Measurements from ENCODE around the gene PIGBOS1. TPM values are rescaled to one million over a fixed set of nuclear protein-coding genes. Genes with fewer than 3 reads are reported as not detected.

PIGBOS1 gene
- total and polyA plus RNA-seq, 2 experiments from 2014 or later, result 9.1 to 16.7 TPM

DNA sequence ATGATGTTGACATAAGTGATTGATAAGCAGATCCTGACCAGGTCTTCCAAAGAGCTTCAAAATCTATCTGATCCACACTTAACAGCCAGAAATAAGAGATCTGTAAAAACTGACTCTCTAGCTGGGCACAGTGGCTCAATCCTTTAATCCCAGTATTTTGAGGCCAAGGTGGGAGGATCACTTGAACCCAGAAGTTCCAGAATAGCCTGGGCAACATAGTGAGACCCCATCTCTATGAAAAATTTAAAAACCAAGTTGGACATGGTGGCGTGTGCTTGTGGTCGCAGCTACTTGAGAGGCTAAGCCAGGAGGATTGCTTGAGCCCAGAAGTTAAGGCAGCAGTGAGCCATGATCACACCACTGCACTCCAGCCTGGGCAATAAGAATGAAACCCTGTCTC, 43.7 kb upstream of the PIGBOS1 start:
- no peak overlapping the region for H3K27ac ChIP-seq (ENCODE audit: low read depth)
- H3K79me2 ChIP-seq (replicated peaks; ENCODE audit: insufficient read depth), result no peaks in the 10 kb centered on the region
- TF ChIP-seq EZH2 (IDR thresholded peaks at IDR 0.05; ENCODE audit: low read depth, unreplicated experiment) (no peak), EZH2phosphoT487 (IDR thresholded peaks at IDR 0.05; ENCODE audit: unreplicated experiment) (no peak), POLR2AphosphoS5 (IDR thresholded peaks at IDR 0.05; ENCODE audit: low read depth) (no peak)
- TF ChIP-seq, protein P1, sequence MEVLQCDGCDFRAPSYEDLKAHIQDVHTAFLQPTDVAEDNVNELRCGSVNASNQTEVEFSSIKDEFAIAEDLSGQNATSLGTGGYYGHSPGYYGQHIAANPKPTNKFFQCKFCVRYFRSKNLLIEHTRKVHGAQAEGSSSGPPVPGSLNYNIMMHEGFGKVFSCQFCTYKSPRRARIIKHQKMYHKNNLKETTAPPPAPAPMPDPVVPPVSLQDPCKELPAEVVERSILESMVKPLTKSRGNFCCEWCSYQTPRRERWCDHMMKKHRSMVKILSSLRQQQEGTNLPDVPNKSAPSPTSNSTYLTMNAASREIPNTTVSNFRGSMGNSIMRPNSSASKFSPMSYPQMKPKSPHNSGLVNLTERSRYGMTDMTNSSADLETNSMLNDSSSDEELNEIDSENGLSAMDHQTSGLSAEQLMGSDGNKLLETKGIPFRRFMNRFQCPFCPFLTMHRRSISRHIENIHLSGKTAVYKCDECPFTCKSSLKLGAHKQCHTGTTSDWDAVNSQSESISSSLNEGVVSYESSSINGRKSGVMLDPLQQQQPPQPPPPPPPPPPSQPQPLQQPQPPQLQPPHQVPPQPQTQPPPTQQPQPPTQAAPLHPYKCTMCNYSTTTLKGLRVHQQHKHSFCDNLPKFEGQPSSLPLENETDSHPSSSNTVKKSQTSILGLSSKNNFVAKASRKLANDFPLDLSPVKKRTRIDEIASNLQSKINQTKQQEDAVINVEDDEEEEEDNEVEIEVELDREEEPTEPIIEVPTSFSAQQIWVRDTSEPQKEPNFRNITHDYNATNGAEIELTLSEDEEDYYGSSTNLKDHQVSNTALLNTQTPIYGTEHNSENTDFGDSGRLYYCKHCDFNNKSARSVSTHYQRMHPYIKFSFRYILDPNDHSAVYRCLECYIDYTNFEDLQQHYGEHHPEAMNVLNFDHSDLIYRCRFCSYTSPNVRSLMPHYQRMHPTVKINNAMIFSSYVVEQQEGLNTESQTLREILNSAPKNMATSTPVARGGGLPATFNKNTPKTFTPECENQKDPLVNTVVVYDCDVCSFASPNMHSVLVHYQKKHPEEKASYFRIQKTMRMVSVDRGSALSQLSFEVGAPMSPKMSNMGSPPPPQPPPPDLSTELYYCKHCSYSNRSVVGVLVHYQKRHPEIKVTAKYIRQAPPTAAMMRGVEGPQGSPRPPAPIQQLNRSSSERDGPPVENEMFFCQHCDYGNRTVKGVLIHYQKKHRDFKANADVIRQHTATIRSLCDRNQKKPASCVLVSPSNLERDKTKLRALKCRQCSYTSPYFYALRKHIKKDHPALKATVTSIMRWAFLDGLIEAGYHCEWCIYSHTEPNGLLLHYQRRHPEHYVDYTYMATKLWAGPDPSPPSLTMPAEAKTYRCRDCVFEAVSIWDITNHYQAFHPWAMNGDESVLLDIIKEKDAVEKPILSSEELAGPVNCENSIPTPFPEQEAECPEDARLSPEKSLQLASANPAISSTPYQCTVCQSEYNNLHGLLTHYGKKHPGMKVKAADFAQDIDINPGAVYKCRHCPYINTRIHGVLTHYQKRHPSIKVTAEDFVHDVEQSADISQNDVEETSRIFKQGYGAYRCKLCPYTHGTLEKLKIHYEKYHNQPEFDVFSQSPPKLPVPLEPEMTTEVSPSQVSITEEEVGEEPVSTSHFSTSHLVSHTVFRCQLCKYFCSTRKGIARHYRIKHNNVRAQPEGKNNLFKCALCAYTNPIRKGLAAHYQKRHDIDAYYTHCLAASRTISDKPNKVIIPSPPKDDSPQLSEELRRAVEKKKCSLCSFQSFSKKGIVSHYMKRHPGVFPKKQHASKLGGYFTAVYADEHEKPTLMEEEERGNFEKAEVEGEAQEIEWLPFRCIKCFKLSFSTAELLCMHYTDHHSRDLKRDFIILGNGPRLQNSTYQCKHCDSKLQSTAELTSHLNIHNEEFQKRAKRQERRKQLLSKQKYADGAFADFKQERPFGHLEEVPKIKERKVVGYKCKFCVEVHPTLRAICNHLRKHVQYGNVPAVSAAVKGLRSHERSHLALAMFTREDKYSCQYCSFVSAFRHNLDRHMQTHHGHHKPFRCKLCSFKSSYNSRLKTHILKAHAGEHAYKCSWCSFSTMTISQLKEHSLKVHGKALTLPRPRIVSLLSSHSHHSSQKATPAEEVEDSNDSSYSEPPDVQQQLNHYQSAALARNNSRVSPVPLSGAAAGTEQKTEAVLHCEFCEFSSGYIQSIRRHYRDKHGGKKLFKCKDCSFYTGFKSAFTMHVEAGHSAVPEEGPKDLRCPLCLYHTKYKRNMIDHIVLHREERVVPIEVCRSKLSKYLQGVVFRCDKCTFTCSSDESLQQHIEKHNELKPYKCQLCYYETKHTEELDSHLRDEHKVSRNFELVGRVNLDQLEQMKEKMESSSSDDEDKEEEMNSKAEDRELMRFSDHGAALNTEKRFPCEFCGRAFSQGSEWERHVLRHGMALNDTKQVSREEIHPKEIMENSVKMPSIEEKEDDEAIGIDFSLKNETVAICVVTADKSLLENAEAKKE (CRISPR knock-in tag; IDR thresholded peaks at IDR 0.05), result no peak
- no peak overlapping the region for H2AFZ ChIP-seq
- DNase-seq (ENCODE audit: low spot score) (no peak), ATAC-seq (no peak)
- no peaks in the 10 kb centered on the region for H3K27me3 ChIP-seq (ENCODE audit: insufficient read depth)
- no peak overlapping the region for H3K4me3 Mint-ChIP-seq
- no peaks in the 10 kb centered on the region; the same call in 1 of the 2 replicates for H3K4me1 ChIP-seq (ENCODE audit: insufficient read depth)
- no peaks in the 10 kb centered on the region for H3K36me3 Mint-ChIP-seq (ENCODE audit: low read depth)
- no peaks in the 10 kb centered on the region for H3F3A ChIP-seq (replicated peaks; ENCODE audit: low read depth)
- H3K36me3 ChIP-seq (ENCODE audit: insufficient read depth), result no peaks in the 10 kb centered on the region
- no peaks in the 10 kb centered on the region for H3K27me3 Mint-ChIP-seq (ENCODE audit: insufficient read depth, low read depth, poor library complexity)
- no peak overlapping the region for H3K27ac Mint-ChIP-seq
- H4K20me1 ChIP-seq (replicated peaks; ENCODE audit: insufficient read depth), result no peaks in the 10 kb centered on the region
- H3K4me1 Mint-ChIP-seq, result peaks cover 7% of the 10 kb centered on the region; the same call in 2 of the 3 replicates
- H3K4me3 ChIP-seq, result no peak overlapping the region
- H3K9me2 ChIP-seq (ENCODE audit: insufficient read depth), result no peaks in the 10 kb centered on the region
- H3K9me3 Mint-ChIP-seq, result no peaks in the 10 kb centered on the region
- H3K4me2 ChIP-seq, result no peak overlapping the region

DNA sequence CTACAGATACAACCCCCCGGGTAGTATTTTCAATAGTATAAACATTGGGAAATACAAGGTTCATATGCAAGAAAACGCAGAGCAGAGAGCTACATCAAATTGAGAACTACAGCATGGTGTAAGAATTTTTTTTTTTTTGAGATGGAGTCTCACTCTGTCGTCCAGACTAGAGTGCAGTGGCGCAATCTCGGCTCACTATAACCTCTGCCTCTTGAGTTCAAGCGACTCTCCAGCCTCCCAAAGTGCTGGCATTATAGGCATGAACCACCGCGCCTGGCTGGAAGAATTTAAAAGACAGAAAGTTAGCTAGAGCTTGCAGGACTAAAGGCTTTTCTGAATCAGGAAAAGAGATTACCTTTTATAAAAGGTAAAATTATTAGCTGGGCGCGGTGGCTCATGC, 42.1 kb upstream of the PIGBOS1 start:
- Histone ChIP-seq H3K36me3 (ENCODE audit: insufficient read depth) (no peaks in the 10 kb centered on the region), H3K27me3 (ENCODE audit: insufficient read depth) (no peaks in the 10 kb centered on the region), H3K79me2 (replicated peaks; ENCODE audit: insufficient read depth) (no peaks in the 10 kb centered on the region), H2AFZ (no peak overlapping the region), H3K4me1 (ENCODE audit: insufficient read depth) (no peaks in the 10 kb centered on the region; the same call in 1 of the 2 replicates), H3F3A (replicated peaks; ENCODE audit: low read depth) (no peaks in the 10 kb centered on the region), H3K27ac (ENCODE audit: low read depth) (no peak overlapping the region; the same call in 1 of the 2 replicates), H3K4me2 (no peak overlapping the region), H3K9me2 (ENCODE audit: insufficient read depth) (no peaks in the 10 kb centered on the region), H3K4me3 (no peak overlapping the region), H4K20me1 (replicated peaks; ENCODE audit: insufficient read depth) (no peaks in the 10 kb centered on the region)
- ATAC-seq (no peak), DNase-seq (ENCODE audit: low spot score) (no peak)
- H3K27me3 Mint-ChIP-seq (ENCODE audit: insufficient read depth, low read depth, poor library complexity), result no peaks in the 10 kb centered on the region
- no peaks in the 10 kb centered on the region; the same call in 2 of the 3 replicates for H3K9me3 Mint-ChIP-seq
- H3K27ac Mint-ChIP-seq, result no peak overlapping the region
- no peaks in the 10 kb centered on the region for H3K36me3 Mint-ChIP-seq (ENCODE audit: low read depth)
- H3K4me3 Mint-ChIP-seq, result no peak overlapping the region
- peaks cover 9% of the 10 kb centered on the region; the same call in 2 of the 3 replicates for H3K4me1 Mint-ChIP-seq
- TF ChIP-seq ZNF114 (CRISPR knock-in tag; IDR thresholded peaks at IDR 0.05) (no peak), EZH2 (IDR thresholded peaks at IDR 0.05; ENCODE audit: low read depth, unreplicated experiment) (no peak), EZH2phosphoT487 (IDR thresholded peaks at IDR 0.05; ENCODE audit: unreplicated experiment) (no peak), POLR2AphosphoS5 (IDR thresholded peaks at IDR 0.05; ENCODE audit: low read depth) (no peak), STAT1 (IDR thresholded peaks at IDR 0.05; ENCODE audit: unreplicated experiment) (no peak)
- TF ChIP-seq, protein P2, sequence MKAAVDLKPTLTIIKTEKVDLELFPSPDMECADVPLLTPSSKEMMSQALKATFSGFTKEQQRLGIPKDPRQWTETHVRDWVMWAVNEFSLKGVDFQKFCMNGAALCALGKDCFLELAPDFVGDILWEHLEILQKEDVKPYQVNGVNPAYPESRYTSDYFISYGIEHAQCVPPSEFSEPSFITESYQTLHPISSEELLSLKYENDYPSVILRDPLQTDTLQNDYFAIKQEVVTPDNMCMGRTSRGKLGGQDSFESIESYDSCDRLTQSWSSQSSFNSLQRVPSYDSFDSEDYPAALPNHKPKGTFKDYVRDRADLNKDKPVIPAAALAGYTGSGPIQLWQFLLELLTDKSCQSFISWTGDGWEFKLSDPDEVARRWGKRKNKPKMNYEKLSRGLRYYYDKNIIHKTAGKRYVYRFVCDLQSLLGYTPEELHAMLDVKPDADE (IDR thresholded peaks at IDR 0.05), result no peak
- TF ChIP-seq, protein P3, sequence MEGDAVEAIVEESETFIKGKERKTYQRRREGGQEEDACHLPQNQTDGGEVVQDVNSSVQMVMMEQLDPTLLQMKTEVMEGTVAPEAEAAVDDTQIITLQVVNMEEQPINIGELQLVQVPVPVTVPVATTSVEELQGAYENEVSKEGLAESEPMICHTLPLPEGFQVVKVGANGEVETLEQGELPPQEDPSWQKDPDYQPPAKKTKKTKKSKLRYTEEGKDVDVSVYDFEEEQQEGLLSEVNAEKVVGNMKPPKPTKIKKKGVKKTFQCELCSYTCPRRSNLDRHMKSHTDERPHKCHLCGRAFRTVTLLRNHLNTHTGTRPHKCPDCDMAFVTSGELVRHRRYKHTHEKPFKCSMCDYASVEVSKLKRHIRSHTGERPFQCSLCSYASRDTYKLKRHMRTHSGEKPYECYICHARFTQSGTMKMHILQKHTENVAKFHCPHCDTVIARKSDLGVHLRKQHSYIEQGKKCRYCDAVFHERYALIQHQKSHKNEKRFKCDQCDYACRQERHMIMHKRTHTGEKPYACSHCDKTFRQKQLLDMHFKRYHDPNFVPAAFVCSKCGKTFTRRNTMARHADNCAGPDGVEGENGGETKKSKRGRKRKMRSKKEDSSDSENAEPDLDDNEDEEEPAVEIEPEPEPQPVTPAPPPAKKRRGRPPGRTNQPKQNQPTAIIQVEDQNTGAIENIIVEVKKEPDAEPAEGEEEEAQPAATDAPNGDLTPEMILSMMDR (conservative IDR thresholded peaks at IDR 0.05; ENCODE audit: low read depth in 2 of 2), result no peak
- TF ChIP-seq, protein P4, sequence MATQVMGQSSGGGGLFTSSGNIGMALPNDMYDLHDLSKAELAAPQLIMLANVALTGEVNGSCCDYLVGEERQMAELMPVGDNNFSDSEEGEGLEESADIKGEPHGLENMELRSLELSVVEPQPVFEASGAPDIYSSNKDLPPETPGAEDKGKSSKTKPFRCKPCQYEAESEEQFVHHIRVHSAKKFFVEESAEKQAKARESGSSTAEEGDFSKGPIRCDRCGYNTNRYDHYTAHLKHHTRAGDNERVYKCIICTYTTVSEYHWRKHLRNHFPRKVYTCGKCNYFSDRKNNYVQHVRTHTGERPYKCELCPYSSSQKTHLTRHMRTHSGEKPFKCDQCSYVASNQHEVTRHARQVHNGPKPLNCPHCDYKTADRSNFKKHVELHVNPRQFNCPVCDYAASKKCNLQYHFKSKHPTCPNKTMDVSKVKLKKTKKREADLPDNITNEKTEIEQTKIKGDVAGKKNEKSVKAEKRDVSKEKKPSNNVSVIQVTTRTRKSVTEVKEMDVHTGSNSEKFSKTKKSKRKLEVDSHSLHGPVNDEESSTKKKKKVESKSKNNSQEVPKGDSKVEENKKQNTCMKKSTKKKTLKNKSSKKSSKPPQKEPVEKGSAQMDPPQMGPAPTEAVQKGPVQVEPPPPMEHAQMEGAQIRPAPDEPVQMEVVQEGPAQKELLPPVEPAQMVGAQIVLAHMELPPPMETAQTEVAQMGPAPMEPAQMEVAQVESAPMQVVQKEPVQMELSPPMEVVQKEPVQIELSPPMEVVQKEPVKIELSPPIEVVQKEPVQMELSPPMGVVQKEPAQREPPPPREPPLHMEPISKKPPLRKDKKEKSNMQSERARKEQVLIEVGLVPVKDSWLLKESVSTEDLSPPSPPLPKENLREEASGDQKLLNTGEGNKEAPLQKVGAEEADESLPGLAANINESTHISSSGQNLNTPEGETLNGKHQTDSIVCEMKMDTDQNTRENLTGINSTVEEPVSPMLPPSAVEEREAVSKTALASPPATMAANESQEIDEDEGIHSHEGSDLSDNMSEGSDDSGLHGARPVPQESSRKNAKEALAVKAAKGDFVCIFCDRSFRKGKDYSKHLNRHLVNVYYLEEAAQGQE (IDR thresholded peaks at IDR 0.05; ENCODE audit: unreplicated experiment), result no peak

All from GM23338 (cell line).